Measurements from ENCODE around the gene AJM1. TPM values are rescaled to one million over a fixed set of nuclear protein-coding genes. Genes with fewer than 3 reads are reported as not detected.
"Not testable (repeated sequence)": the region's sequence is repeated elsewhere in the genome, so short reads cannot be mapped to it uniquely, and the experiment has no call there.

The AJM1 gene
- polyA plus RNA-seq (ENCODE audit: insufficient read length) = 1.00 TPM
- long read RNA-seq, donor 1, full-length matches to known transcripts = 9 of 9 reads
- long read RNA-seq, donor 1, partial matches to known transcripts = 0 of 9 reads
- long read RNA-seq, donor 1, other reads (novel, unspliced or antisense) = 0 of 9 reads
- long read RNA-seq, donor 2, full-length matches to known transcripts = 3 of 3 reads
- long read RNA-seq, donor 2, partial matches to known transcripts = 0 of 3 reads
- long read RNA-seq, donor 2, other reads (novel, unspliced or antisense) = 0 of 3 reads
- long read RNA-seq, donor 3, full-length matches to known transcripts = 2 of 2 reads
- long read RNA-seq, donor 3, partial matches to known transcripts = 0 of 2 reads
- long read RNA-seq, donor 3, other reads (novel, unspliced or antisense) = 0 of 2 reads
- long read RNA-seq, donor 4, full-length matches to known transcripts = 1 of 1 reads
- long read RNA-seq, donor 4, partial matches to known transcripts = 0 of 1 reads
- long read RNA-seq, donor 4, other reads (novel, unspliced or antisense) = 0 of 1 reads
- long read RNA-seq, donor 5, full-length matches to known transcripts = 5 of 5 reads
- long read RNA-seq, donor 5, partial matches to known transcripts = 0 of 5 reads
- long read RNA-seq, donor 5, other reads (novel, unspliced or antisense) = 0 of 5 reads
- long read RNA-seq, donor 6, full-length matches to known transcripts = 5 of 5 reads
- long read RNA-seq, donor 6, partial matches to known transcripts = 0 of 5 reads
- long read RNA-seq, donor 6, other reads (novel, unspliced or antisense) = 0 of 5 reads
- long read RNA-seq, donor 7, full-length matches to known transcripts = 8 of 8 reads
- long read RNA-seq, donor 7, partial matches to known transcripts = 0 of 8 reads
- long read RNA-seq, donor 7, other reads (novel, unspliced or antisense) = 0 of 8 reads
- long read RNA-seq, donor 8, full-length matches to known transcripts = 3 of 3 reads
- long read RNA-seq, donor 8, partial matches to known transcripts = 0 of 3 reads
- long read RNA-seq, donor 8, other reads (novel, unspliced or antisense) = 0 of 3 reads

DNA sequence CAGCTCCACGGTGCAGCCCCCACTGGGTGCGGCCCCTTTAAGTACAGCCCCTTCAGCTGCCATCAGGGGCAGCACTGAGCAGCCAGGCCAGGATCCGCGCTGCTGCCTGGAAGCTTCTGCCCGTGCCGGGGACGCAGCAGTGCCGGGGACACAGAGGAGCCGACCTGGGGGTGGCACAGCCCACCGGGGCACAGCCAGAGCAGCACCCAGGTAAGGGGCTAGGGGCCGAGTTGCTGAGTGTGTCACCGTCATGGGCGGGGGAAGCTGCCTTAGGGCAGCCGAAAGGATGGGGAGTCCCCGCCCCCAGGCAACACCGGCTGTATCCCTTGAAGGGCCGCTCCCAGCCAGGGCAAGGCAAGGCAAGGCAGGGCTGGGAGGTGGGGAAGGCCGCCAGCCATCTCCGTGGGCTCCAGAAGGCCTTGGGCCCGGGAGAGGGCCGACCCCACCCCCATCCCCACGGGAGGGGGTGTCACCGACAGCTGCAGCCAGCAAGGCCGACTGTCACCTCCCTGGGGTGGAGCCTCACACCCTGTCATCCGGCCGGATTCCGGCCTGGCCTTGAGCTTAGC, at the start of gene AJM1:
AJM1 (plus strand) TSS at position 99 of the 569 bp plus-strand sequence. CDS start 1,937 bp downstream, outside the sequence.
- peak; percentile 72 for DNase-seq

- DNase-seq = no peak
These were observed 49.0 kb upstream of the AJM1 start for GRCh38 chr9:136793086-136793946.

DNA sequence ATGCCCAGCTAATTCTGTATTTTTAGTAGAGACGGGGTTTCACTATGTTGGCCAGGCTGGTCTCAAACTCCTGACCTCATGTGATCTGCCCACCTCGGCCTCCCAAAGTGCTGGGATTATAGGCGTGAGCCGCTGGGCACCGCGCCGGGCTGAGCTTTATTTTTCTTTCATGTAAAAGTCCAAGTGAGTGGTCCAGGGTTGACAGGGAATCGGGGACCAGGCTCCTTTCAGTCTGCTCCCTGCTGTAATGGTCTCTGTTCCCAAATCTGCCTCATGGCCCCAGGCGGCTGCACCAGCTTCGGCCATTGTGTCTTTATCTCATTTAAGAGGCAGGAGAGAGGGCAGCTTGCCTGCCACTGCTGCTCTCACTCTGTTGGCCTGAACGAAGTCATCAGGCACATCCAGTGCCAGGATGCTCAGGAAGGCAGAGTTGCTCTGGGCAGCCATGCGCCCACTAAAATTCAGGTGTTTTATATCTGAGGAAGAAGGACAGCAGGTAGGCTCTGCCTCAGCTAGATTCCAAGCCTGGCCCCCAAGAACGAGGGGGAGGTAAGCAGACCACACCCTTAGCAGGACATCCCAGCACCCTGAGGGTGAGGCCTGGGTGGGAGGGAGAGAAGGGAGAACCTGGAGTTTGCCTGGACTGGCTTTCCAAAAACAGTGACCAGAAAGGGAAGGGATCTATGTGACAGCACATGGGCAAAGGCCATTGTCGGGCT, 47.8 kb upstream of the AJM1 start:
- DNase-seq = no peak

GRCh38 chr9:136795000-136795348, 47.3 kb upstream of the AJM1 start:
- DNase-seq = no peak

DNA sequence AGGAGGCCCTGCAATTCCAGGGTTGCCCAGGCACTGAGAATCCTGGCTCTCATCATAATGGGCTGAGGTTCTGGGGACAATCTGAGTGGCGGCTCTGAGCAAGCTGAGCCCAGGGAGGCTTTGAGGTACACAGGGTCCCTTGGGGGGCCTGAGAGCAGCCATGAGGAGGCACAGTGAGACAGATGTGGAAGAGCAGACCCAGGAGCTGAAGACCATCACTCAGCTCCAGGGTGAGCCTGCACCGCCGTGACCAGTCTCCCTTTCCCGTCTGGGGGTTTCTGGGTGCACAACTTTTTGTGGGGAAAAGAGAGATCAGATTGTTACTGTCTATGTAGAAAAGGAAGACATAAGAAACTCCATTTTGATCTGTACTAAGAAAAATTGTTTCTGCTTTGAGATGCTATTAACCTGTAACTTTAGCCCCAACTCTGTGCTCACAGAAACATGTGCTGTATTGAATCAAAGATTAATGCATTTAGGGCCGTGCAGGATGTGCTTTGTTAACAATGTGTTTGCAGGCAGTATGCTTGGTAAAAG, 46.0 kb upstream of the AJM1 start, which contains the start of gene CCDC183:
CCDC183 (plus strand) TSS at position 101 of the 537 bp plus-strand sequence; CDS start at position 161, 60 bp downstream.
- DNase-seq = no peak

DNA sequence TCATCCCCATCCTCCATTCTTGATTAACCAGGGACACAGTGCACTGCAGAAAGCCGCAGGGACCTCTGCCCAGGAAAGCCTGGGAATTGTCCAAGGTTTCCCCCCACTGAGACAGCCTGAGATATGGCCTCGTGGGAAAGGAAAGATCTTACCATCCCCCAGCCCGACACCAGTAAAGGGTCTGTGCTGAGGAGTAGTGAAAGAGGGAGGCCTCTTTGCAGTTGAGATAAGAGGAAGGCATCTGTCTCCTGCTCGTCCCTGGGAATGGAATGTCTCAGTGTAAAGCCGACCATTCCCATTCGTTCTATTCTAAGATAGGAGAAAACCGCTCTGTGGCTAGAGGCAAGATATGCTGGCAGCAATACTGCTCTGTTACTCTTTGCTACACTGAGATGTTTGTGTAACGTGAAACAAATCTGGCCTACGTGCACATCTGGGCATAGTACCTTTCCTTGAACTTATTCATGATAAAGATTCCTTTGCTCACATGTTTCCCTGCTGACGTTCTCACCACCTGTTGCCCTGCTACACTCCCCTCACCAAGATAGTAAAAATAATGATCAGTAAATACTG, 45.4 kb upstream of the AJM1 start:
- DNase-seq = not testable (repeated sequence)

DNA sequence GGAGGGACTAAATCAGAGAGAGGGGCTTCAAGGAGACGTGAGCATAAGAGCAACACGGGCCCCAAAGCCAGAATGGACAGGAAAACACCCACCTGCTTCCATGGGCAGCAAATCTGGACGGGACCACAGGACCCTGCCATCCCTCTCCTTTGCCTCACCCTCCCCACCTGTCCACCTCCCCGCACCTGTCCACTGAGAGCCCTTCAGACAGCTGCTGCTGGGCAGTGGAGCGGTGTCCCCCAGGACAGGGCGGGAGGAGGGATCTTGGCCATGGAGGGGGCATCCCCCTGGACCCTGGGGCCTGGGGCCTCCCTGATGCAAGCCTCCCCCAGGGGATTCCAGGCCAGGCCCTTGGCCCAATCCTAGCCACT, 43.6 kb upstream of the AJM1 start:
- DNase-seq = no peak

DNA sequence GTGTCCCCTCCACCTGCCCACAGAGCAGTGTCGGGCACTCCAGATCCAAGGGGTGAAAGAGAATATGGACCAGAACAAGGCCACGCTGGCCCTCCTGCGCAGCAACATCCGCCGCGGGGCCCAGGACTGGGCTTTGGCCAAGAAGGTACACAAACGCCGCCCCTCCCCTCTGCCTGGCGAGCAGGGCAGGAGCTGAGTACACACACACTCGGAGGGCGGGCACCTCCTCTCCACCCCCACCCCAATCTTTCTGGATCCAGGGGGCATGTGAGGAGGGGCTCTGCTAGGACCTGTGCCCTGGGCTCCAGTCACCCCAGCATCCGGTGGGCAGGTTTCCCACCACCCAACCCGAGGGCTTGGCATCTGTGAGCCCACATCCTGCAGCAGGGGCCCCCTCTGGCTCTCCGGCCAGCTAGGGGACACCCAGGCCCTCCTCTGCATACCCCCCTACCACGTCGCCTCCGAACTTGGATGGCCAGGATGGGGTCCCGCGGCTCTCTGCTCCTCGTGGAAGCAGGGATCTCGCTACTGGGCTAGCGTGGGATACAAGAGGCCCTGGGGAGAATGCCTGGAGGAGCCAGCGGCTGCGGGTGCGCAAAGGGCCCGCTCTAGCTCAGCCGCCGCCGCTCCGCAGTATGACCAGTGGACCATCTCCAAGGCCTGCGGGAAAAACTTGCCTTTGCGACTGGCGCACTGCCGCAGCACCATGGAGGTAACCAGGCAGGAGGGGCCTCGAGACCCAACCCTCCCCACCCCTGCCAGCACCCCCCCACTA, 43.0 kb upstream of the AJM1 start:
- DNase-seq = no peak

- DNase-seq = peak; percentile 81
These were observed 42.2 kb upstream of the AJM1 start for GRCh38 chr9:136799854-136800657.

DNA sequence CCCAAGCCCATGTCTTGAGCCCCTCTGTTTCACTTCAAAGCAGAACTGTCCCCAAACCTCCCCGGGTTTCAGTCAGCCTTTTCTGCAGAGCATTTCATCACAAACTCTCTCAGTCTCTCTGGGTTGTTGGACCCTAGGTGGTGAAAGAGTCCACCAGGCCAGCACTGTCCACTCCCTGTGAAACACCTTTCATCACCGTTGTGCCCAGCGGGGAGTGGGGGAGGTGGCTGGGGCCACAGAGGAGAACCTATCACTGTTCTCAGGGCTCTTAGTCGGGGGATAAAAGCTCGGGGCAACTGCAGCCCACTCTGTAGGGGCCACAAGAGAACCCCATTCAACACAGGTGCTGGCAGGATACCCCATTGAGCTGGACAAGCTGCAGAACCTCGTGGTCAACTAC, 40.0 kb upstream of the AJM1 start:
- DNase-seq = no peak

- not testable (repeated sequence) for DNase-seq
These were observed 39.2 kb upstream of the AJM1 start for GRCh38 chr9:136803009-136803550.

GRCh38 chr9:136803551-136804508, 38.4 kb upstream of the AJM1 start:
- no peak for DNase-seq

DNA sequence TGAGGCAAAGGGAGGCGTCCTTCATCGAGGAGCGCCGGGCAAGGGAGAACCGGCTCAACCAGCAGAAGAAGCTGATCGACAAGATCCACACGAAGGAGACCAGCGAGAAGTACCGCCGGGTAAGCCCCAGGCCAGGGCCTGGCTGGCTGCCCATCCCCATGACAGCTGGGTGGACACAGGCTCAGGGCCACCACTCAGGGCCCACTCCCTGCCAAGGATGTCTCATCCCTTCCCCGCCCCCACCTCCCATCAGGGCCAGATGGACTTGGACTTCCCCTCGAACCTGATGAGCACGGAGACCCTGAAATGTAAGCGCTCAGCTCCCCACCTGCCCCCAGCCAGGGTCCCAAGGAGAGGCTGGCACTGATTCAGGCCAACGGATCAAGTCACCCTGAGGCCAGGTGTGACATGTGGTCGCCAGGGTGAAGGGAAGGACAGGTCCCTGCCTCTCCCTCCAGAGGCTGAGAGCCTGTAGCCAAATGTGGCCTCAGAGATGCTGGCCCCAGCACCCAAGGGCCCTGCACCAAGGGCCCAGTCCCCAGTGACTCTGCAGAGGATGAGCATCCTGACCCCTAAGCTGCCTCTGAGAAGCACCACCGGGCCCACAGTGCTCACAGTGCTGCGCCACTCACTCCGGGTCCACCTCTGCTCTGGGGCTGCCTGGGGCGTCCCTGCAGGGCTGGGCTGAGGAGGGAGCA, 37.6 kb upstream of the AJM1 start:
- DNase-seq = no peak

DNA sequence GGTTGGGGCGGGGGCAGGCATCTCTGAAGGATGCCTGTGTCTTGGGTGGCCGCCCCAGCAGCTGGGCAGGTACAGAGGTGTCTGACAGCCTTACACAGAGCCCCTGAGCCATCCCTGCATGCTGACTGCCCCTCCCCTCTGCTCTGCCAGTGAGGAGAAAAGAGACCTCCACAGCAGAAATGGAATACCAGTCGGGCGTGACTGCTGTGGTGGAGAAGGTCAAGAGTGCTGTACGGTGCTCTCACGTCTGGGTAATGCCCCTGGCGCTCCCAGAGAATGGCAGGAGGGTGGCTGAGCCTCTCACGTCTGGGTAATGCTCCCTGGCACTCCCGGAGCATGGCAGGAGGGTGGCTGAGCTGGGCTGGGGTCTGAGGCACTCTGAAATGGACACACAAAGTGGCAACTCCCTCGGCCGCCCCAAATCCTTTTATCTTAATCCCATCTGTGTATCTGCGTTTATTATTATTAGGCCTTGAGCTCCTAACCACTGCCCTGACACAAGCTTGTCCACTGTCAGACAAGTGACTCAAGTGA, 37.0 kb upstream of the AJM1 start:
- no peak for DNase-seq

GRCh38 chr9:136806067-136806466, 36.2 kb upstream of the AJM1 start:
- DNase-seq = no peak
